K562 (cell line): ENCODE measurements around the gene SNIP1. TPM values are rescaled to one million over a fixed set of nuclear protein-coding genes. Genes with fewer than 3 reads are reported as not detected.

Source experiments
- BCL6 ChIP-seq: fragments of 250-450 bp; sonication (Bioruptor Pico); IDR thresholded peaks from 2 replicates; pipeline ENCODE4 v1.4.0; 2020
- CBX5 ChIP-seq: IDR thresholded peaks from 2 replicates; pipeline ENCODE4 v1.6.1; 2014; ENCODE audit warnings: low read depth, borderline replicate concordance
- DIDO1 ChIP-seq: fragments of 450-650 bp; IDR thresholded peaks from 2 replicates; pipeline ENCODE4 v1.6.1; 2016; ENCODE audit warnings: low read depth, missing biosample characterization, missing genetic modification characterization
- DMBX1 ChIP-seq: fragments of 250-450 bp; sonication (Bioruptor Pico); IDR thresholded peaks from 2 replicates; pipeline ENCODE4 v1.8.0; 2022; ENCODE audit warnings: inconsistent platforms, mild to moderate bottlenecking, moderate library complexity, borderline replicate concordance
- EWSR1 ChIP-seq: fragments of 450-650 bp; IDR thresholded peaks from 2 replicates; pipeline ENCODE4 v1.6.1; 2018; ENCODE audit warnings: borderline replicate concordance, mild to moderate bottlenecking, low read depth, moderate library complexity; ENCODE audit not compliant: partially characterized antibody
- HLTF ChIP-seq: fragments of 450-650 bp; IDR thresholded peaks from 2 replicates; pipeline ENCODE4 v1.6.1; 2016
- HNRNPH1 ChIP-seq: fragments of 200-400 bp; formaldehyde crosslinking; optimal IDR thresholded peaks from 2 replicates; pipeline ENCODE3; 2017; ENCODE audit warnings: low read depth, mild to moderate bottlenecking, low read length, moderate library complexity
- IFI16 ChIP-seq: fragments of 250-450 bp; sonication (Bioruptor Pico); IDR thresholded peaks from 2 replicates; pipeline ENCODE4 v2.1.2; 2022; ENCODE audit warnings: mild to moderate bottlenecking, inconsistent platforms
- MIER1 ChIP-seq: fragments of 450-650 bp; IDR thresholded peaks from 2 replicates; pipeline ENCODE4 v1.6.1; 2016; ENCODE audit warnings: antibody characterized with exemption, mild to moderate bottlenecking, low read depth
- NBN ChIP-seq: fragments of 450-650 bp; IDR thresholded peaks from 2 replicates; pipeline ENCODE4 v1.6.1; 2016; ENCODE audit warnings: low read depth, mild to moderate bottlenecking
- POLR2A ChIP-seq: fragments of 450-650 bp; conservative IDR thresholded peaks from 2 replicates; pipeline ENCODE4 v1.6.1; 2016
- SETDB1 ChIP-seq: IDR thresholded peaks from one replicate; pipeline ENCODE4 v1.6.1; 2012; ENCODE audit warnings: low read length, control low read depth, inconsistent platforms
- TFAM ChIP-seq: fragments of 250-450 bp; sonication (Bioruptor Pico); conservative IDR thresholded peaks from 2 replicates; pipeline ENCODE4 v1.5.0; 2021; ENCODE audit warnings: mild to moderate bottlenecking, moderate library complexity
- ZC3H4 ChIP-seq: sonication (generic); formaldehyde crosslinking; IDR thresholded peaks from 2 replicates; pipeline ENCODE4 v1.9.0; 2021; ENCODE audit warnings: missing genetic modification reagents, borderline replicate concordance
- ZFP30 ChIP-seq: fragments of 250-450 bp; sonication (Bioruptor Pico); IDR thresholded peaks from 2 replicates; pipeline ENCODE4 v1.8.0; 2022; ENCODE audit warnings: moderate library complexity, mild to moderate bottlenecking, inconsistent platforms, borderline replicate concordance
- ZFP36 ChIP-seq: fragments of 150-350 bp; IDR thresholded peaks from 2 replicates; pipeline ENCODE4 v1.6.1; 2018; ENCODE audit warnings: low read length, low read depth; ENCODE audit not compliant: partially characterized antibody
- ZNF133 ChIP-seq: fragments of 250-450 bp; sonication (Bioruptor Pico); IDR thresholded peaks from 2 replicates; pipeline ENCODE4 v1.4.0; 2020; ENCODE audit warnings: mild to moderate bottlenecking
- ZNF165 ChIP-seq: fragments of 250-450 bp; sonication (Bioruptor Pico); IDR thresholded peaks from 2 replicates; pipeline ENCODE4 v1.4.0; 2020; ENCODE audit warnings: borderline replicate concordance
- ZNF239 ChIP-seq: fragments of 250-450 bp; sonication (Bioruptor Pico); IDR thresholded peaks from 2 replicates; pipeline ENCODE4 v1.4.0; 2020; ENCODE audit warnings: mild to moderate bottlenecking
- ZNF274 ChIP-seq: IDR thresholded peaks from 2 replicates; pipeline ENCODE4 v1.6.1; 2011; ENCODE audit warnings: low read depth, mild to moderate bottlenecking, low read length, moderate library complexity, borderline replicate concordance
- ZNF445 ChIP-seq: fragments of 250-450 bp; sonication (Bioruptor Pico); IDR thresholded peaks from 2 replicates; pipeline ENCODE4 v1.4.0; 2020; ENCODE audit warnings: low read depth, mild to moderate bottlenecking, moderate library complexity
- ZNF766 ChIP-seq: fragments of 200-800 bp; sonication (Bioruptor generic); conservative IDR thresholded peaks from 2 replicates; pipeline ENCODE4 v1.6.1; 2016; ENCODE audit warnings: missing genetic modification characterization, missing compliant biosample characterization
- polyA plus RNA-seq, 8 experiments: library from polyadenylated mRNA; depleted of rRNA in 4 of 8; stranded (reverse) in 5 of 8; unstranded in 3 of 8; fragments of >200 nt; fragmentation: Nextera tagmentation in 2 of 8; fragmentation: Illumina TruSeq in 1 of 8; extraction: Ambion mirVana in 2 of 8; extraction: Trizol in 1 of 8; gene quantifications; 2 replicates each; pipeline versions ENCODE4 v1.2.1 to v1.2.3, GENCODE V29; 2011 to 2014; ENCODE audit warnings: inconsistent platforms in 1 of 8, missing spikeins in 1 of 8
- total RNA-seq, 7 experiments: library from RNA; depleted of rRNA in 6 of 7; stranded (reverse); fragments of >200 nt in 6 of 7; fragmentation: Illumina TruSeq in 2 of 7; extraction: Trizol in 2 of 7; gene quantifications; 2 replicates each; pipeline versions ENCODE4 v1.2.1 to v1.2.3, GENCODE V29; 2011 to 2021; ENCODE audit warnings: low replicate concordance in 1 of 7
- TF ChIP-seq, protein P1 (sequence below), 2 experiments: fragments of 250-450 bp in 1 of 2; fragments of 450-650 bp in 1 of 2; sonication (Bioruptor Pico) in 1 of 2; IDR thresholded peaks; 2 replicates each; pipeline versions ENCODE4 v1.6.1 to v1.8.0; 2016 to 2021; ENCODE audit warnings: mild to moderate bottlenecking in 2 of 2, moderate library complexity in 2 of 2, missing compliant biosample characterization in 1 of 2, missing genetic modification characterization in 1 of 2
- TF ChIP-seq, protein P2 (sequence below): sonication (generic); formaldehyde crosslinking; IDR thresholded peaks from 2 replicates; pipeline ENCODE4 v1.9.0; 2022; ENCODE audit warnings: mild to moderate bottlenecking, missing genetic modification reagents
- TF ChIP-seq, protein P3 (sequence below): fragments of 150-350 bp; conservative IDR thresholded peaks from 2 replicates; pipeline ENCODE4 v1.6.1; 2014; ENCODE audit warnings: low read length

Gene SNIP1
- total and polyA plus RNA-seq, 9 of the 15 experiments (the other 6 are each of a cell fraction or from before 2014, with no cell fraction given) = 2.9 to 25.9 (median 14.6) TPM

DNA sequence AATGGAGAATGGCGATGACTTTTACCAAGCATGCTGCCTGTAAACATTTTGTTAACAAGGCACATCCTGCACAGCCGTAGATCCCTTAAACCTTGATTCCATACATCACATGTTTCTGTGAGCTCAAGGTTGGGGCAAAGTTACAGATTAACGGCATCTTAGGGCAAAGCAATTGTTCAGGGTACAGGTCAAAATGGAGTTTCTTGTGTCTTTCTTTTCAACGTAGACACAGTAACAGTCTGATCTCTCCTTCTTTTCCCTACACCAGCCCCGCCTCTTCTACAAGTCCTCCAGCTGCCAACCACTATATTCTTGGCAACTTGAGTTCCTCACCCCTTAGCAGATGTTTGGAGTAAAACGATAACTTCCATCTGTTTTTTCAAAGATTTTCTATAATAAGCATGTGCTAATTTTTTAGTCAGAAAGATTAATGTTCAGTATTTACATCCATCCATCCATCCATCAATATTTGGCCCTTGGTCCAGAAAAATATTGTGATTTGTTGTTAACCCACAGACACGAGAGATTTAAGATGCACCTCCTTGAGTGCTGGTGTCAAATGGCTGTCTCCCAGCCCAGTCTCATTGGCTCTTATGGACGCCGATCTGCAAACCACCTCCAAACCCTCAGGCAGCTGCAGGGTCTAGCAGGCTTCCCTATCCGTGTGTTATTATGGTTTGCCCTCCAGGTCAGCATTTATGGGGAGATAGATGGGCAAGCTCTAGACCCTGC, 6.5 kb upstream of the SNIP1 start (continued):
- no peak for TF ChIP-seq ZNF239 (CRISPR knock-in tag)
- no peak for TF ChIP-seq DIDO1
- no peak for TF ChIP-seq IFI16
- no peak for TF ChIP-seq ZFP30 (CRISPR knock-in tag)
- no peak for TF ChIP-seq ZNF165
- TF ChIP-seq TFAM (CRISPR knock-in tag) = no peak
- TF ChIP-seq ZNF274 = no peak
- no peak for TF ChIP-seq HNRNPH1
- no peak for TF ChIP-seq ZNF766 (CRISPR knock-in tag)
- TF ChIP-seq, protein P1, sequence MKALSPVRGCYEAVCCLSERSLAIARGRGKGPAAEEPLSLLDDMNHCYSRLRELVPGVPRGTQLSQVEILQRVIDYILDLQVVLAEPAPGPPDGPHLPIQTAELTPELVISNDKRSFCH (CRISPR knock-in tag; IDR thresholded peaks at IDR 0.05) = no peak
- TF ChIP-seq, protein P1 (tag; IDR thresholded peaks at IDR 0.05) = peak; percentile 88; the same call in 1 of the 2 replicates
- TF ChIP-seq NBN = no peak
- TF ChIP-seq ZNF445 = no peak
- TF ChIP-seq, protein P2, sequence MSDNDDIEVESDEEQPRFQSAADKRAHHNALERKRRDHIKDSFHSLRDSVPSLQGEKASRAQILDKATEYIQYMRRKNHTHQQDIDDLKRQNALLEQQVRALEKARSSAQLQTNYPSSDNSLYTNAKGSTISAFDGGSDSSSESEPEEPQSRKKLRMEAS (CRISPR knock-in tag) = 0 out of 2 replicates have a peak, but pooled peaks have one; percentile 12
- TF ChIP-seq EWSR1 = no peak
- TF ChIP-seq, protein P3, sequence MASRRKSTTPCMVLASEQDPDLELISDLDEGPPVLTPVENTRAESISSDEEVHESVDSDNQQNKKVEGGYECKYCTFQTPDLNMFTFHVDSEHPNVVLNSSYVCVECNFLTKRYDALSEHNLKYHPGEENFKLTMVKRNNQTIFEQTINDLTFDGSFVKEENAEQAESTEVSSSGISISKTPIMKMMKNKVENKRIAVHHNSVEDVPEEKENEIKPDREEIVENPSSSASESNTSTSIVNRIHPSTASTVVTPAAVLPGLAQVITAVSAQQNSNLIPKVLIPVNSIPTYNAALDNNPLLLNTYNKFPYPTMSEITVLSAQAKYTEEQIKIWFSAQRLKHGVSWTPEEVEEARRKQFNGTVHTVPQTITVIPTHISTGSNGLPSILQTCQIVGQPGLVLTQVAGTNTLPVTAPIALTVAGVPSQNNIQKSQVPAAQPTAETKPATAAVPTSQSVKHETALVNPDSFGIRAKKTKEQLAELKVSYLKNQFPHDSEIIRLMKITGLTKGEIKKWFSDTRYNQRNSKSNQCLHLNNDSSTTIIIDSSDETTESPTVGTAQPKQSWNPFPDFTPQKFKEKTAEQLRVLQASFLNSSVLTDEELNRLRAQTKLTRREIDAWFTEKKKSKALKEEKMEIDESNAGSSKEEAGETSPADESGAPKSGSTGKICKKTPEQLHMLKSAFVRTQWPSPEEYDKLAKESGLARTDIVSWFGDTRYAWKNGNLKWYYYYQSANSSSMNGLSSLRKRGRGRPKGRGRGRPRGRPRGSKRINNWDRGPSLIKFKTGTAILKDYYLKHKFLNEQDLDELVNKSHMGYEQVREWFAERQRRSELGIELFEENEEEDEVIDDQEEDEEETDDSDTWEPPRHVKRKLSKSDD = no peak
- no peak for TF ChIP-seq POLR2A
- TF ChIP-seq HLTF = no peak
- TF ChIP-seq DMBX1 (CRISPR knock-in tag) = 0 out of 2 replicates have a peak, but pooled peaks have one; percentile 67
- TF ChIP-seq BCL6 (CRISPR knock-in tag) = no peak
- TF ChIP-seq MIER1 = no peak
- no peak for TF ChIP-seq SETDB1
- TF ChIP-seq ZNF133 (CRISPR knock-in tag) = no peak
- no peak for TF ChIP-seq CBX5
- no peak for TF ChIP-seq ZFP36
- no peak for TF ChIP-seq ZC3H4 (CRISPR knock-in tag)
